CD4-positive, alpha-beta memory T cell (primary cell): ENCODE data around the gene ARHGAP21. TPM values are rescaled to one million over a fixed set of nuclear protein-coding genes. Genes with fewer than 3 reads are reported as not detected.
"Not testable (repeated sequence)": the region's sequence is repeated elsewhere in the genome, so short reads cannot be mapped to it uniquely, and the experiment has no call there.

ENCODE experiments used
- CTCF ChIA-PET: fragments of 350-600 bp; sonication (Branson Sonifier 250); formaldehyde crosslinking; loops from one replicate; lab custom pipeline; 2021; ENCODE audit warnings: inconsistent platforms; ENCODE audit not compliant: partially characterized antibody; lab: Charles Lee
- POLR2A ChIA-PET: fragments of 350-600 bp; sonication (Branson Sonifier 250); formaldehyde crosslinking; loops from one replicate; lab custom pipeline; 2021; ENCODE audit not compliant: partially characterized antibody; lab: Charles Lee
- DNase-seq, 5 donors: peaks; one replicate each; pipeline versions ENCODE4 v3.0.0 to v3.0.0-alpha.2; 2020 to 2022; ENCODE audit warnings: mixed read lengths in 1 of 5
- H3K27ac ChIP-seq: one replicate; pipeline ENCODE4 v1.7.0; 2013; ENCODE audit warnings: low read depth, low read length
- H3K27me3 ChIP-seq: 2 replicates; pipeline ENCODE4 v1.7.0; 2013; ENCODE audit warnings: mild to moderate bottlenecking, low read length, moderate library complexity; ENCODE audit not compliant: insufficient read depth
- H3K36me3 ChIP-seq: 2 replicates; pipeline ENCODE4 v1.7.0; 2013; ENCODE audit warnings: mild to moderate bottlenecking, low read length, moderate library complexity; ENCODE audit not compliant: insufficient read depth
- H3K4me1 ChIP-seq: 2 replicates; pipeline ENCODE4 v1.7.0; 2013; ENCODE audit warnings: mild to moderate bottlenecking, low read length, moderate library complexity; ENCODE audit not compliant: insufficient read depth
- H3K4me3 ChIP-seq, 2 donors: one replicate each; pipeline ENCODE4 v1.7.0; 2013; ENCODE audit warnings: low read length in 2 of 2, mild to moderate bottlenecking in 1 of 2
- H3K9me3 ChIP-seq, 2 donors: one replicate each; pipeline ENCODE4 v1.7.0; 2013; ENCODE audit warnings: low read length in 2 of 2, control low read depth in 1 of 2; ENCODE audit not compliant: control insufficient read depth in 1 of 2
- H3K27ac Mint-ChIP-seq, 7 donors: one replicate each; pipeline ENCODE4 v1.8.0; 2020 to 2021; ENCODE audit warnings: mixed read lengths in 7 of 7, mild to moderate bottlenecking in 6 of 7, inconsistent platforms in 3 of 7, moderate library complexity in 3 of 7
- H3K27me3 Mint-ChIP-seq, 2 donors: one replicate each; pipeline ENCODE4 v1.8.0; 2020 to 2021; ENCODE audit warnings: mixed read lengths in 2 of 2
- H3K36me3 Mint-ChIP-seq, 2 donors: one replicate each; pipeline ENCODE4 v1.8.0; 2020 to 2021; ENCODE audit warnings: mixed read lengths in 2 of 2, inconsistent platforms in 1 of 2, mild to moderate bottlenecking in 1 of 2
- H3K4me1 Mint-ChIP-seq, 4 donors: one replicate each; pipeline ENCODE4 v1.8.0; 2020 to 2021; ENCODE audit warnings: mixed read lengths in 4 of 4, mild to moderate bottlenecking in 1 of 4
- H3K4me3 Mint-ChIP-seq, 8 donors: one replicate each; pipeline ENCODE4 v1.8.0; 2020 to 2021; ENCODE audit warnings: mixed read lengths in 8 of 8, mild to moderate bottlenecking in 7 of 8, moderate library complexity in 6 of 8, inconsistent platforms in 3 of 8
- H3K9me3 Mint-ChIP-seq, 8 donors: one replicate each; pipeline ENCODE4 v1.8.0; 2020 to 2021; ENCODE audit warnings: mixed read lengths in 8 of 8, mild to moderate bottlenecking in 5 of 8, inconsistent platforms in 3 of 8, moderate library complexity in 1 of 8
- intact Hi-C: fragments of 100-400 bp; cut with micrococcal nuclease; formaldehyde crosslinking; loops from one replicate; pipeline ENCODE4 v1.15.1; 2023
- polyA plus RNA-seq, 2 donors: library from polyadenylated mRNA; unstranded; fragments of 300-500 nt; fragmentation: Illumina TruSeq; gene quantifications; one replicate each; pipeline ENCODE4 v1.2.3, GENCODE V29; 2021
- total RNA-seq, 2 experiments: library from RNA; stranded (reverse); gene quantifications; one replicate each; pipeline ENCODE4 v1.2.3, GENCODE V29; 2021

The ARHGAP21 gene
- total and polyA plus RNA-seq, 4 experiments from 2014 or later: 1.00 to 28.0 (median 14.2) TPM

DNA sequence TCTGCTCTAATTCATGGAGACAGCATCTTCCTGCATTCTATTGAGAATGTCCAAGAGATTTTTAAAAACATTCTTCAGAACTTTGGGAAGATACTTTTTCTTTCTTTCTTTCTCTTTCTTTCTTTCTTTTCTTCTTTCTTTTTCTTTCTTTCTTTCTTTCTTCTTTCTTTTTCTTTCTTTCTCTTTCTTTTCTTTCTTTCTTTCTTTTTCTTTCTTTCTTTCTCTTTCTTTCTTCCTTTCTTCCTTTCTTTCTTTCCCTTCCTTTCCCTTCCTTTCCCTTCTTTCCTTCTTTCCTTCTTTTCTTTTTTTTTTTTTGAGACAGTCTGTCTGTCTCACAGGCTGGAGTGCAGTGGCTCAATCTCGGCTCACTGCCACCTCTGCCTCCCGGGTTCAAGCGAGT, 34.6 kb upstream of the ARHGAP21 start:
- intact Hi-C loops, H3K9me3 ChIP-seq, DNase-seq, H3K36me3 ChIP-seq, H3K27me3 Mint-ChIP-seq, H3K4me3 Mint-ChIP-seq, H3K36me3 Mint-ChIP-seq, POLR2A ChIA-PET, H3K27ac ChIP-seq, H3K27me3 ChIP-seq, CTCF ChIA-PET, H3K4me1 ChIP-seq, H3K4me1 Mint-ChIP-seq, H3K4me3 ChIP-seq, H3K27ac Mint-ChIP-seq, H3K9me3 Mint-ChIP-seq: not testable (repeated sequence)

- no peak overlapping the region for H3K27ac ChIP-seq
- no peaks in the 10 kb centered on the region for H3K36me3 ChIP-seq
- Mint-ChIP-seq H3K4me1 (no peaks in the 10 kb centered on the region), H3K9me3 (no peaks in the 10 kb centered on the region), H3K4me3 (no peak overlapping the region), H3K27me3 (no peaks in the 10 kb centered on the region), H3K27ac (no peak overlapping the region), H3K36me3 (no peaks in the 10 kb centered on the region)
- intact Hi-C loops: no loop called here
- no peaks in the 10 kb centered on the region for H3K4me1 ChIP-seq
- no peaks in the 10 kb centered on the region for H3K27me3 ChIP-seq
- ChIA-PET POLR2A (no interaction called here), CTCF (interaction anchor here (0.6 kb wide), 1 partner anchor 31 kb away, joined by 3 read pairs; no protein-coding TSS in a partner anchor)
- H3K4me3 ChIP-seq: no peak overlapping the region
- H3K9me3 ChIP-seq: no peaks in the 10 kb centered on the region
- no peak for DNase-seq
Measured at GRCh38 chr10:24756283-24756682, 32.6 kb upstream of the ARHGAP21 start.

DNA sequence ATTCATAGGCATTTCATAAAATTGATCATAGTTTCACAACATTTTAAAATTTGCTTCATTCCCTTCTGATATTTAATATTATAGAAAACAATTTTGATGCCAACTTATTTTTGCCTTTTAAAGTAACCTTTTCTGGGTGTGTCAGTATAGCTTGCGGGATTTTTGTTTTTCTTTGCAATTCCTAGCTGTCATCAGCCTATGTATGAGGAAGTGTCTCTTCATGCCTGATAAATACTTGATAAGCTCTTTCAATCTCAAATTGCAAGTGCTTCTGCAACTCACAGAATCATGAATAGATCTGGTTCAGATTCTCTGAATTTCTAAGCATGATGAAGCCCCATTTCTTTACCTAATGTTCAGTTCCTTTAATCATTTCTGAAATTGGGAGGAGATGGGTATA, 28.0 kb upstream of the ARHGAP21 start:
- Mint-ChIP-seq H3K27ac (no peak overlapping the region), H3K4me3 (no peak overlapping the region), H3K4me1 (no peaks in the 10 kb centered on the region), H3K9me3 (no peaks in the 10 kb centered on the region), H3K27me3 (no peaks in the 10 kb centered on the region), H3K36me3 (no peaks in the 10 kb centered on the region)
- no peaks in the 10 kb centered on the region for H3K27me3 ChIP-seq
- CTCF ChIA-PET: no interaction called here
- no peaks in the 10 kb centered on the region for H3K9me3 ChIP-seq
- H3K4me1 ChIP-seq: no peaks in the 10 kb centered on the region
- no peak for DNase-seq
- POLR2A ChIA-PET: no interaction called here
- H3K27ac ChIP-seq: no peak overlapping the region
- intact Hi-C loops: no loop called here
- H3K4me3 ChIP-seq: no peak overlapping the region
- H3K36me3 ChIP-seq: no peaks in the 10 kb centered on the region

- Mint-ChIP-seq H3K4me1 (no peaks in the 10 kb centered on the region), H3K4me3 (no peak overlapping the region), H3K27ac (no peak overlapping the region), H3K27me3 (no peaks in the 10 kb centered on the region), H3K36me3 (no peaks in the 10 kb centered on the region), H3K9me3 (no peaks in the 10 kb centered on the region)
- Histone ChIP-seq H3K9me3 (no peaks in the 10 kb centered on the region), H3K4me3 (no peak overlapping the region), H3K36me3 (no peaks in the 10 kb centered on the region), H3K27ac (no peak overlapping the region), H3K27me3 (no peaks in the 10 kb centered on the region), H3K4me1 (no peaks in the 10 kb centered on the region)
- intact Hi-C loops: no loop called here
- ChIA-PET POLR2A (no interaction called here), CTCF (no interaction called here)
- DNase-seq: no peak
Measured at GRCh38 chr10:24750695-24751094, 27.0 kb upstream of the ARHGAP21 start.

DNA sequence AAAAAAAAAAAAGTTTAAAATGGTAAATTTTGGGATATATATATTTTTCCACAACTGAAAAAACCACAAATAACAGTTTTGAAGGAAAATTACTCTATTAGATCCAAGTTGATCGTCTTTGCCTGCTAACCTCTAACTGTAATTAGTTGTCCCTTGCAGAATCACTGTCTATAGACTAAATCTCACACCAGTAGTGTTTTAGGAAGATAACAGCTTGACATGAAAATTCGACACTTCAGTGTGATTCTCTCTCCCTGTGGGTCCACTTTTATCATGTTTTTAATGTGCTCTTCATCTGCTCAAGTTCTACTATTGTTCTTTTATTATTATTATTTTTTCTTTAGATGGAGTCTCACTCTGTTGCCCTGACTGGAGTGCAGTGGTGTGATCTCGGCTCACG, 24.5 kb upstream of the ARHGAP21 start:
- H3K4me3 ChIP-seq: no peak overlapping the region
- Mint-ChIP-seq H3K4me3 (no peak overlapping the region), H3K9me3 (no peaks in the 10 kb centered on the region), H3K27ac (no peak overlapping the region), H3K36me3 (no peaks in the 10 kb centered on the region), H3K4me1 (peaks cover 0 to 3% (median 1%) of the 10 kb centered on the region in 4 donors), H3K27me3 (no peaks in the 10 kb centered on the region)
- ChIA-PET CTCF (no interaction called here), POLR2A (no interaction called here)
- intact Hi-C loops: no loop called here
- H3K27me3 ChIP-seq: no peaks in the 10 kb centered on the region
- H3K36me3 ChIP-seq: no peaks in the 10 kb centered on the region
- no peaks in the 10 kb centered on the region for H3K9me3 ChIP-seq
- H3K27ac ChIP-seq: no peak overlapping the region
- H3K4me1 ChIP-seq: no peaks in the 10 kb centered on the region
- DNase-seq: no peak

DNA sequence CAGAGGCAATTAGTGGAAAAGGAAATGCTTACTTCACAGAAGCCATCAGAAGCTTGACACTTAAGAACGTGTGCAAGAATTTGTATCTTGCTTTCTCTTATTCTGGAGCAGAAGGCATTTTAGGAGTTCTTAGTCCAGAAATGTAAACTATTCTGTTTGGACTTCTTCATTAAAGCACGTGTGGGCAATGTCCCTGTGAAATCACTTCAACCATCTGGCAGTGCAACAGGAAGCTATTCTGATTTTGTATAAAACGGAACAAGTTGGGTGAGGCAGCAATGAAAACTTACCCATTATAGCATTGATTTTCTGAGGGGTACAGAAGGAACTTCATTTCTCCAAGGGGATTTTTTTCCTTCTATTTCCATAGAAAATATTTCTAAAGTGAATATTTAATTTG, 21.3 kb upstream of the ARHGAP21 start:
- intact Hi-C loops: no loop called here
- Mint-ChIP-seq H3K27ac (no peak overlapping the region), H3K4me1 (peaks cover 0 to 3% (median 1%) of the 10 kb centered on the region in 4 donors), H3K4me3 (no peak overlapping the region), H3K36me3 (no peaks in the 10 kb centered on the region), H3K27me3 (no peaks in the 10 kb centered on the region), H3K9me3 (peaks cover 0 to 5% (median 0%) of the 10 kb centered on the region in 8 donors)
- Histone ChIP-seq H3K27me3 (no peaks in the 10 kb centered on the region), H3K27ac (no peak overlapping the region), H3K9me3 (no peaks in the 10 kb centered on the region), H3K4me3 (no peak overlapping the region), H3K36me3 (no peaks in the 10 kb centered on the region), H3K4me1 (no peaks in the 10 kb centered on the region)
- no peak for DNase-seq
- ChIA-PET CTCF (no interaction called here), POLR2A (interaction anchor here (1.1 kb wide), 1 partner anchor 81 kb away, joined by 3 read pairs; no protein-coding TSS in a partner anchor)

DNA sequence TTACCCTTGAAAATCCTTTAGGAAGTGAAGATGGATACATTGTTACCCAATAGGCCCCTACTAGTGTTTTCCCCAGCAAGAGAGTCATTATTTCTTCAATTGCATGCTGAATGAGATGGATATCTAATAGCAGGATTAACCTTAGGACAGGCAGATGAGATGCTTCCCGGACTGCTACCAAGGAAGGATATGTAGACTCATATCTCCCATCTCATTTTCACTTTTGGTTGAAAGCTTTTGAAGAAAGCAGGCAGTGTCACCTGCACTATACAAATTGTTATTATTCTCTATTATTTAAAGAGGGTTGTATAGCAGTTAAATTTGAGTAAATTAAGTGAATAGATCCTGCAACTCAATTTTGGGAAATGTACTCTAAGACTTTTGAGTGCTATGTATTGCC, 17.0 kb upstream of the ARHGAP21 start:
- H3K9me3 Mint-ChIP-seq: peaks cover 0 to 5% (median 0%) of the 10 kb centered on the region in 8 donors
- DNase-seq: no peak
- no peak overlapping the region for H3K27ac ChIP-seq
- CTCF ChIA-PET: no interaction called here
- peaks cover 0 to 3% (median 1%) of the 10 kb centered on the region in 4 donors for H3K4me1 Mint-ChIP-seq
- H3K4me3 ChIP-seq: no peak overlapping the region
- no peaks in the 10 kb centered on the region for H3K4me1 ChIP-seq
- H3K36me3 ChIP-seq: no peaks in the 10 kb centered on the region
- no peaks in the 10 kb centered on the region for H3K9me3 ChIP-seq
- H3K36me3 Mint-ChIP-seq: no peaks in the 10 kb centered on the region
- no peak overlapping the region for H3K27ac Mint-ChIP-seq
- H3K4me3 Mint-ChIP-seq: no peak overlapping the region
- intact Hi-C loops: no loop called here
- H3K27me3 Mint-ChIP-seq: no peaks in the 10 kb centered on the region
- POLR2A ChIA-PET: no interaction called here
- no peaks in the 10 kb centered on the region for H3K27me3 ChIP-seq

DNA sequence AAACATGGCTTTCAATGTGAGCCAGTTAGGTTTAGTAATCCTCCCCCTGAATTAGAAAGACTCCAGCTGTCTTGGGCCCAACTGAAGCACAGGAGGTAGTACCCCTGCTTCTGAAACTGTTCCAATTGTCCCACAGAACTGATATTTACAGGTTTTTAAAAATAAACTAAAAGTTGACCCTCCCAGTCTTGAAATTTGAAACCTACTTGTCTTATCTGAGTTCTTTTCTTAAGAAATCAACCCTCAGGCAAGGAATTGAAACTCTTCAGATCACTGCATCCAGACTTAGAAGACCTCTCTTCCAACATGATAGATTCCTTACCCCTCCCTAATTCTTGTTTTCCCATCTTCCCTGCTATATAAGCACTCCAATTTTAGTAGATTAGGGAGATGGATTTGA, 13.3 kb upstream of the ARHGAP21 start:
- Mint-ChIP-seq H3K9me3 (peaks cover 0 to 5% (median 0%) of the 10 kb centered on the region in 8 donors), H3K4me1 (no peaks in the 10 kb centered on the region), H3K4me3 (no peak overlapping the region), H3K27me3 (no peaks in the 10 kb centered on the region), H3K36me3 (no peaks in the 10 kb centered on the region), H3K27ac (no peak overlapping the region)
- H3K27me3 ChIP-seq: no peaks in the 10 kb centered on the region
- H3K4me1 ChIP-seq: no peaks in the 10 kb centered on the region
- H3K9me3 ChIP-seq: no peaks in the 10 kb centered on the region
- CTCF ChIA-PET: interaction anchor here (1.3 kb wide), 1 partner anchor 12 kb away, joined by 4 read pairs; no protein-coding TSS in a partner anchor
- no peaks in the 10 kb centered on the region for H3K36me3 ChIP-seq
- POLR2A ChIA-PET: interaction anchor here (0.6 kb wide), 1 partner anchor 53 kb away, joined by 3 read pairs; no protein-coding TSS in a partner anchor
- H3K4me3 ChIP-seq: no peak overlapping the region
- no peak for DNase-seq
- no peak overlapping the region for H3K27ac ChIP-seq
- intact Hi-C loops: no loop called here
